ENCODE measurements around the gene TRNP1. TPM values are rescaled to one million over a fixed set of nuclear protein-coding genes. Genes with fewer than 3 reads are reported as not detected.

TRNP1 gene
- 26.0 and 42.2 TPM in 2 replicates for total RNA-seq

DNA sequence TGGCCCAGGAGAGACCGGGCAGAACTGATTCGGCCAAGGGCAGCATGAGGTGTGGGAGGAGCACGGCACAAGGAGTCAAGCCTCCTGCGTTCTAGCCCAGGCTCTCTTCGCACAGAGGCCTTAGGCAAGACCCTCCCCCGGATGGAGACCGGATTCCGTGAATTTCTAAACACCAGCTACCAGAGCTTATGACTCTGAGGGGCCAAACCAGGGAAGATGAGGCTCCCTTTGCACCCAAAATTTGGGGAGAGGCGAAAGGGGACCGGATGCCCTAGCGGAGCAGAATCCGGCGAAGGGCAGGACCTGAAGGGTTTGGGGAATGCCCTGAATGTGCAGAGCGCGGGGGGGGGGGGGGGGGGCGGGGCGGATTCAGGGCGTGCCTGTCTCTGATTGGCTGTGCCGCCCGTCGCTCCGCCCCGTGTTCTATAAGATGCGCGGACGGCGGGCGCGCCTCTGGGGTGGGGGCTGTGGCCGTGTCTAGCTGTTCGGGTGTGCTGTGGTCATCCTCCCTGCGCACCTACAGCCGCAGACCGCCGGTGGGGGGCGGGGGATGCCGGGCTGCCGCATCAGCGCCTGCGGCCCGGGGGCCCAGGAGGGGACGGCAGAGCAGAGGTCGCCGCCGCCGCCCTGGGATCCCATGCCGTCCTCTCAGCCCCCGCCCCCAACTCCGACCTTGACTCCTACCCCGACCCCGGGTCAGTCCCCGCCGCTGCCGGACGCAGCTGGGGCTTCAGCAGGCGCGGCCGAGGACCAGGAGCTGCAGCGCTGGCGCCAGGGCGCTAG is at the start of gene TRNP1:
TSS of gene TRNP1 (plus strand) at position 456 of the 783 bp plus-strand sequence. CDS start at position 551, 95 bp downstream.

DNA sequence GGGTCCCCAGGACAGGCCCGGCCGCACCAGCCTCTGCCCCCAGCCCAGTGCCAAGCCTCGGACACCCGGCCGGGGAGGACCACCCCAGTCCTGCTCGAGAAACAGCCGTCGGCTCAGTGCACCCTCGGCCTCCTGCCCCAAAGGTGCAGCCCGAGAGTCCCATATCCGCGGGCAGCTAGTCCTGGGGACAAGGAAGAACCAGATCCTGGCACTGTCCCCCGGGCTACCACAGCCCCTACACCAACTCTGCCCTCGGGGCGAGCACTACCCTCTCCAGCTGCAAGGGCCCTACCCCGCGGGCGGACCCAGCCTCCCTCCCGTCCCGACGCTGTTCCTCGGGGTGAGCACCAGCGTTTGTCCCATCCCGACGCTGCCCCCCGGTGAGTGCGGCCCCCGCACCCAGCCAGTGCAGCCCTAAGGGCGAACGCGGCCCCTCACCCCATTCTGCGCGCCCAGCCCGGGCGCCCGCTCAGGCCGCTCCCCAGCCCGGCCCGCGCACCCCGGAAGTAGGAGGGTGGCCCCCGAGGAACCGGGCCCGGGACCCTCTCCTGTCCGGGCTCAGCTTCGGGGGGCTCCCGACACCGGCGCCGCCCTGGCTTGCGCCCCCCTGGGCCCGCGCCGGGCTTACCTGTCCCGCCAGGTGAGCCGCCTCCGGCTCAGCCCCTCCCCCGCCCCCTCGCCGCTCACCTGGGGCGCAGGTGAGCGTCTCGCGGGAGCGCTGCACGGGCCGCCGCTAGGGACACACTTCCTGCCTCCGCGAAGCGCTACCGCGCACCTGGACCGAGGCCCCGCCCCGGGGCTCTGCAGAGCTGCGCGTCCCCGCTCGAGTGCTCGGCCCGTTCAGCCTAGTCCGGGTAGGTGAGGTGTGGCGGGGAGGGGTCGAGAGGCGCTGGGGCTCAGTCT is 33.5 kb upstream of the TRNP1 start, which contains the start of gene KDF1:
TSS of gene KDF1 (minus strand) at position 747 of the 903 bp plus-strand sequence. CDS start 8,088 bp downstream, outside the sequence.

Other genes starting within 250 kb of the TRNP1 start
- gene PIGV, start 205.7 kb upstream of the TRNP1 start, total RNA-seq: 16.1 and 21.5 TPM in 2 replicates
- 7.7 and 13.5 TPM in 2 replicates for gene ZDHHC18, start 167.0 kb upstream of the TRNP1 start, total RNA-seq
- 704 and 1,068 TPM in 2 replicates for gene SFN, start 130.5 kb upstream of the TRNP1 start, total RNA-seq
- gene GPN2, start 103.4 kb upstream of the TRNP1 start, total RNA-seq: 8.4 and 9.2 TPM in 2 replicates
- gene GPATCH3, start 93.2 kb upstream of the TRNP1 start, total RNA-seq: 5.1 and 8.4 TPM in 2 replicates
- not detected in 2 replicates for gene NR0B2, start 79.7 kb upstream of the TRNP1 start, total RNA-seq
- 11.9 and 18.8 TPM in 2 replicates for gene NUDC, start 71.9 kb upstream of the TRNP1 start, total RNA-seq
- 14.2 and 21.1 TPM in 2 replicates for gene KDF1, start 33.2 kb upstream of the TRNP1 start, total RNA-seq
- gene TENT5B, start 19.2 kb downstream of the TRNP1 start, total RNA-seq: 50.1 and 60.7 TPM in 2 replicates
- gene SLC9A1, start 161.4 kb downstream of the TRNP1 start, total RNA-seq: 4.9 and 6.7 TPM in 2 replicates
- gene WDTC1, start 240.9 kb downstream of the TRNP1 start, total RNA-seq: 16.4 and 21.1 TPM in 2 replicates